ENCODE data around the gene C16orf46. TPM values are rescaled to one million over a fixed set of nuclear protein-coding genes. Genes with fewer than 3 reads are reported as not detected.
A peak's percentile ranks its signal among the peaks of the same experiment; 100 is the strongest.

Gene C16orf46
- total RNA-seq, 1 experiment from 2014 or later, result 2.0 TPM

GRCh38 chr16:81096715-81097208 is 19.7 kb upstream of the C16orf46 start:
- no peaks in the 10 kb centered on the region for H3K27me3 ChIP-seq (ENCODE audit: insufficient read depth, low read length)
- no peak overlapping the region for H3K14ac ChIP-seq (ENCODE audit: insufficient read depth, low read length)
- H2BK15ac ChIP-seq (ENCODE audit: low read depth, low read length), result no peak overlapping the region
- H4K8ac ChIP-seq (replicated peaks; ENCODE audit: insufficient read length, low read depth, low read length), result no peak overlapping the region
- H3K79me2 ChIP-seq (ENCODE audit: insufficient read depth, low read length), result peaks cover 5% of the 10 kb centered on the region; the same call in 1 of the 2 replicates
- no peaks in the 10 kb centered on the region for H3K23me2 ChIP-seq (ENCODE audit: insufficient read length, low read depth, low read length, poor library complexity, severe bottlenecking)
- no peak overlapping the region for H3K27ac ChIP-seq (ENCODE audit: insufficient read length, low read depth, low read length)
- peaks cover 4 to 14% of the 10 kb centered on the region in 2 experiments for H3K4me1 Mint-ChIP-seq
- peak overlapping the region; percentile 43 for H3K4me2 ChIP-seq (ENCODE audit: insufficient read depth, insufficient read length, low read length)
- no peak for DNase-seq
- no peak overlapping the region for H2BK12ac ChIP-seq (ENCODE audit: insufficient read length, low read depth, low read length)
- peak overlapping the region; percentile 57 to 75; a peak in 4 of 5 replicates for H3K4me3 Mint-ChIP-seq
- H3K4me1 ChIP-seq (ENCODE audit: insufficient read depth, low read length), result no peaks in the 10 kb centered on the region
- H4K5ac ChIP-seq (ENCODE audit: insufficient read length, low read depth, low read length), result no peak overlapping the region
- H2AK5ac ChIP-seq (ENCODE audit: insufficient read length, low read length), result no peak overlapping the region
- peak overlapping the region; percentile 88 for H2AFZ ChIP-seq (ENCODE audit: low read length)
- H3K9me3 ChIP-seq (ENCODE audit: control insufficient read depth, low read depth, low read length), result no peaks in the 10 kb centered on the region
- H3K9me3 Mint-ChIP-seq, result no peaks in the 10 kb centered on the region
- no peak overlapping the region for H2BK120ac ChIP-seq (ENCODE audit: low read depth, low read length, poor library complexity, severe bottlenecking)
- H3K9ac ChIP-seq (ENCODE audit: extremely low read depth, insufficient read length, low read length), result no peak overlapping the region
- WGBS (ENCODE audit: extremely low coverage, insufficient read length, low lambda C conversion rate), result no CpG with 5 or more reads among the region's 8 CpGs
- no peak overlapping the region for H2BK5ac ChIP-seq (ENCODE audit: insufficient read length, low read length)
- no peaks in the 10 kb centered on the region; the same call in 1 of the 2 replicates for H3K27me3 Mint-ChIP-seq (ENCODE audit: low read depth)
- no peak overlapping the region; a peak in 1 of 7 replicates for H3K27ac Mint-ChIP-seq
- no peak for TF ChIP-seq CTCF (conservative IDR thresholded peaks at IDR 0.05)
- no peak overlapping the region for H4K91ac ChIP-seq (ENCODE audit: insufficient read length, low read depth, low read length)
- H3K18ac ChIP-seq (ENCODE audit: insufficient read length, low read depth, low read length), result no peak overlapping the region
- no peak overlapping the region for H3T11ph ChIP-seq (ENCODE audit: low read length)
- H3K56ac ChIP-seq (ENCODE audit: insufficient read length, low read depth, low read length), result no peak overlapping the region
- peaks cover 2 to 16% (median 7%) of the 10 kb centered on the region in 3 experiments; a peak in 6 of 7 replicates for H3K36me3 Mint-ChIP-seq (ENCODE audit: insufficient read depth in 1 of 3, low read depth in 3 of 3)
- H3K79me1 ChIP-seq (ENCODE audit: insufficient read depth, low read depth, low read length, poor library complexity, severe bottlenecking), result no peaks in the 10 kb centered on the region
- no peak overlapping the region for H3K4ac ChIP-seq (ENCODE audit: low read depth, low read length)
- no peaks in the 10 kb centered on the region for H4K20me1 ChIP-seq (ENCODE audit: control insufficient read depth, insufficient read depth, insufficient read length)
- H2BK20ac ChIP-seq (ENCODE audit: low read depth, low read length, poor library complexity, severe bottlenecking), result no peak overlapping the region
- no peak overlapping the region for H3K23ac ChIP-seq (ENCODE audit: insufficient read length, low read depth, low read length)
